Endothelial cell (in vitro differentiated cells): Measurements from ENCODE around the gene LAMTOR2. TPM values are rescaled to one million over a fixed set of nuclear protein-coding genes. Genes with fewer than 3 reads are reported as not detected.

Source experiments
- DNase-seq: peaks from one replicate; pipeline ENCODE4 v3.0.0; 2021; ENCODE audit warnings: low spot score
- H3K27ac Mint-ChIP-seq: one replicate; pipeline ENCODE4 v1.8.0; 2021; ENCODE audit warnings: mixed read lengths, inconsistent platforms; ENCODE audit not compliant: unreplicated experiment
- H3K27me3 Mint-ChIP-seq: one replicate; pipeline ENCODE4 v1.8.0; 2021; ENCODE audit warnings: mild to moderate bottlenecking, moderate library complexity, mixed read lengths, inconsistent platforms; ENCODE audit not compliant: unreplicated experiment
- H3K36me3 Mint-ChIP-seq: one replicate; pipeline ENCODE4 v1.8.0; 2021; ENCODE audit warnings: mild to moderate bottlenecking, low read depth, mixed read lengths, inconsistent platforms; ENCODE audit not compliant: unreplicated experiment
- H3K4me1 Mint-ChIP-seq: one replicate; pipeline ENCODE4 v1.8.0; 2021; ENCODE audit warnings: mild to moderate bottlenecking, mixed read lengths, inconsistent platforms; ENCODE audit not compliant: unreplicated experiment
- H3K4me3 Mint-ChIP-seq: one replicate; pipeline ENCODE4 v1.8.0; 2021; ENCODE audit warnings: mild to moderate bottlenecking, mixed read lengths, inconsistent platforms; ENCODE audit not compliant: unreplicated experiment
- H3K9me3 Mint-ChIP-seq: one replicate; pipeline ENCODE4 v1.8.0; 2021; ENCODE audit warnings: mixed read lengths, inconsistent platforms; ENCODE audit not compliant: unreplicated experiment
- CTCF ChIP-seq: fragments of 200-600 bp; sonication (generic); IDR thresholded peaks from one replicate; pipeline ENCODE4 v1.5.0; 2021; ENCODE audit warnings: antibody characterized with exemption; ENCODE audit not compliant: unreplicated experiment
- total RNA-seq: library from RNA; stranded (reverse); fragmentation: NEBNext Ultra II Directional; extraction: Animal tissue kit (Norgen Biotek cat#: 25700); gene quantifications from one replicate; pipeline ENCODE4 v1.2.1, GENCODE V29; 2021; ENCODE audit not compliant: unreplicated experiment

LAMTOR2 gene
- total RNA-seq, 1 donor from 2014 or later = 82.4 TPM

DNA sequence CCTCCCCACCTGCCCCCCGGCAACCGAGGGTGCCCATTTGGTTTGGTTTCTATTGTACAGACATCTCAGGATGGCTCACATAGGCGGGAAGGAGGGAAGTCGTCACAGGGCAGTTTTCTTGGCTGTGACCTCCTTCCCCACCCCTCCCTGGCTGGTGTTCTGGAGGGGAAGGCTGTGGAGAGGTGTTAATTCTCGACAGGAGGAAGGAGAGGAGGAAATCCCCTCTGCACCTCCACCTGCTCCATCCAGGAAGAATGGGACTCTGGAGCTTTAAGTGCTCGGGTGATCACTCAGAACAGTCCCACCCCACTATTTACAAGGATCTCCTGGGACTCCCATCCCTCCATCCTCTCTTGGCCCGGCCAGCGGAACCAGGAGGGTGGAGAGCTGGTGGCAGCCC lies 20.1 kb downstream of the LAMTOR2 start:
- Mint-ChIP-seq H3K27me3 (peaks cover 13% of the 10 kb centered on the region), H3K27ac (no peak overlapping the region), H3K36me3 (peaks cover 43% of the 10 kb centered on the region), H3K4me1 (peaks cover 66% of the 10 kb centered on the region), H3K9me3 (no peaks in the 10 kb centered on the region), H3K4me3 (peak overlapping the region; percentile 26)
- TF ChIP-seq CTCF = no peak
- DNase-seq = no peak

- Mint-ChIP-seq H3K27ac (peak overlapping the region; percentile 92), H3K4me3 (peak overlapping the region; percentile 74), H3K27me3 (peaks cover 13% of the 10 kb centered on the region), H3K4me1 (peaks cover 66% of the 10 kb centered on the region), H3K36me3 (peaks cover 47% of the 10 kb centered on the region), H3K9me3 (no peaks in the 10 kb centered on the region)
- DNase-seq = no peak
- no peak for TF ChIP-seq CTCF
Observed at GRCh38 chr1:156075162-156075561, 20.6 kb downstream of the LAMTOR2 start.

- Mint-ChIP-seq H3K4me3 (peak overlapping the region; percentile 74), H3K27ac (peak overlapping the region; percentile 92)
- no peak for TF ChIP-seq CTCF
Observed at GRCh38 chr1:156075775-156076204, 21.2 kb downstream of the LAMTOR2 start.

GRCh38 chr1:156076609-156077429 lies 22.2 kb downstream of the LAMTOR2 start:
- H3K4me1 Mint-ChIP-seq = peaks cover 65% of the 10 kb centered on the region
- H3K27ac Mint-ChIP-seq = no peak overlapping the region
- no peak for TF ChIP-seq CTCF
- peaks cover 47% of the 10 kb centered on the region for H3K36me3 Mint-ChIP-seq
- H3K4me3 Mint-ChIP-seq = peak overlapping the region; percentile 86
- no peaks in the 10 kb centered on the region for H3K9me3 Mint-ChIP-seq
- peaks cover 15% of the 10 kb centered on the region for H3K27me3 Mint-ChIP-seq
- peak; percentile 53 for DNase-seq

More at GRCh38 chr1:156075775-156076204, 21.2 kb downstream of the LAMTOR2 start:
- H3K4me1 Mint-ChIP-seq = peaks cover 65% of the 10 kb centered on the region
- H3K27me3 Mint-ChIP-seq = peaks cover 11% of the 10 kb centered on the region
- peaks cover 47% of the 10 kb centered on the region for H3K36me3 Mint-ChIP-seq
- DNase-seq = no peak
- H3K9me3 Mint-ChIP-seq = no peaks in the 10 kb centered on the region

- no peak for DNase-seq
- peaks cover 65% of the 10 kb centered on the region for H3K4me1 Mint-ChIP-seq
- H3K27me3 Mint-ChIP-seq = peaks cover 15% of the 10 kb centered on the region
- no peaks in the 10 kb centered on the region for H3K9me3 Mint-ChIP-seq
- no peak for TF ChIP-seq CTCF
- no peak overlapping the region for H3K27ac Mint-ChIP-seq
- peak overlapping the region; percentile 97 for H3K4me3 Mint-ChIP-seq
- H3K36me3 Mint-ChIP-seq = peaks cover 41% of the 10 kb centered on the region
Observed at GRCh38 chr1:156077430-156077760, 22.8 kb downstream of the LAMTOR2 start.
